MM.1S (cell line): ENCODE results near the gene SAA4.
"Not testable (repeated sequence)": the region's sequence is repeated elsewhere in the genome, so short reads cannot be mapped to it uniquely, and the experiment has no call there.

Experiments used
- CTCF ChIP-seq: fragments of 300-600 bp; sonication (generic); IDR thresholded peaks from 2 replicates; pipeline ENCODE4 v1.5.1; 2016; ENCODE audit warnings: antibody characterized with exemption, low read length, mixed read lengths
- EZH2 ChIP-seq: fragments of 300-600 bp; sonication (generic); optimal IDR thresholded peaks from 2 replicates; pipeline ENCODE3; 2017; ENCODE audit warnings: low read depth, mild to moderate bottlenecking, antibody characterized with exemption, low read length, mixed read lengths
- EZH2phosphoT487 ChIP-seq: fragments of 300-600 bp; sonication (generic); IDR thresholded peaks from 2 replicates; pipeline ENCODE4 v1.6.1; 2018; ENCODE audit warnings: antibody characterized with exemption, low read length

GRCh38 chr11:18247191-18247581 is 10.6 kb upstream of the SAA4 start:
- TF ChIP-seq EZH2phosphoT487, EZH2, CTCF: not testable (repeated sequence)
